H54 (cell line): ENCODE results near the gene LNPEP.
"Not testable (repeated sequence)": the region's sequence is repeated elsewhere in the genome, so short reads cannot be mapped to it uniquely, and the experiment has no call there.

Source experiments
- DNase-seq: peaks from one replicate; pipeline ENCODE4 v3.0.0; 2011; ENCODE audit warnings: low spot score, mixed read lengths; ENCODE audit not compliant: insufficient read length
- FAIRE-seq: peaks from 3 replicates; lab custom pipeline; 2011; peaks lifted over from hg19 to GRCh38; lab: Jason Lieb, UNC
- POLR2A ChIP-seq: IDR thresholded peaks from 2 replicates; pipeline ENCODE4 v1.6.1; 2011; ENCODE audit warnings: low read depth, mild to moderate bottlenecking, low read length

LNPEP gene

GRCh38 chr5:96919754-96920197 lies 16.1 kb upstream of the LNPEP start:
- no peak for TF ChIP-seq POLR2A
- FAIRE-seq = no peak
- no peak for DNase-seq

DNA sequence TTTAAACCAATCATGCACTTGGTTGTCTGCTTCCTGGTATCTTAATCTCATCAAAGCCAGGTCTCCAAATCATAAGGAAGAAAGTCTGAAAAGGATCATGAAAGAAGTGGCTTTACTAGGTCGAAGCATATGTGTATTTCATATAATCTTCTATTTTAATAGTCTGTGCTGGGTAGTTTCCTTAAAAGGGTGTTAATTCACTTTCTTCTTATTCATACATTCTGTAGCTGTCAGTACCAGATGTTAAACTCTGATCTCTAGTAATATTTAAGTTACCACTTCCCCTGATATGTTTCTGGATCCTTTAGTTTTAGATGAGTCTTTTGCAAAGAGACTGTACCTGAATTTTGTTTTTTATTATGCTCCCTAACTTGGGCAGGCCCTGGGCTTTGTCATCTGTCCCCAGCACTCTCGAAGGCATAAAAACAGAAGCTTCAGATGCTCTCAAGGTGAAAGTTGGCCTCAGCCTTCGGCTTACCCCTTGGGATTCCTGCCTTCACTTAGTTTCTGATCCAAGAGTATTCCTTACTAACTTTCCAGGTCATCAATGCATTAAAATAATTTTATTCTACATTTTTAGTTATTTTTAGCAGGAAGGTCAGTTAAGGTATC lies 15.0 kb upstream of the LNPEP start:
- DNase-seq (no peak), FAIRE-seq (no peak)
- no peak for TF ChIP-seq POLR2A

DNA sequence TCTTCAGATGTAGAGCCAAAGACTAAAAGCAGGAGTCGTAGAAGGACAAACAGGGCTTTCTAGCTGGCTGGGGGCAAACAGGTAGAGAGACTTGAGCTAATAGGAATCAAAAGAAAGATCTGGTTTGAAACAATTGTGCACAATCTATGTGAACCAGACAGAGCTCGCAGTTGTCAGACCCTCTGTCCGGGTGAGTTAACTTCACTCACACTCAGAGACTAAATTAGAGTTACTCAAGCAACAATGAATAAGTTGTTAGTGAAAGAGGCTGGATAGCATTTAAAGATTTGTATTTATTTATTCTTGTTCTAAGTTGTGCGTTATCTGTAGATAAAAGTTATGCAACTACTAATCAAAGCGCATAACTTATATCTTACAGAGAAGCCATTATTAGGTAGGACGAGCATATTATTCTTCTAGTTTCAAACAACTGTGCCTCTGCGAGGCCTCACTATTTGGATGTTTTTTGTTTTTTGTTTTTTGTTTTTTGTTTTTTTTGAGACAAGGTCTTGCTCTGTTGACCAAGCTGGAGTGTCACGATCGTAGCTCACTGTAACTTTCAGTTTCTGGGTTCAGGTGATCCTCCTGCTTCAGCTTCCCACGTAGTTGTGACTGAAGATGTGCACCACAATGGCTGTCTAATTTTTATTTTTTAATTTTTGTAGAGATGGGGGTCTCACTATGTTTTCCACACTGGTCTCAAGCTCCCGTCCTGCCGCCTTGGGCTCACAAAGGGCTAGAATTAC lies 13.2 kb upstream of the LNPEP start:
- TF ChIP-seq POLR2A = no peak
- DNase-seq (no peak), FAIRE-seq (no peak)

GRCh38 chr5:96924016-96924443 lies 11.8 kb upstream of the LNPEP start:
- FAIRE-seq = no peak
- no peak for DNase-seq
- TF ChIP-seq POLR2A = no peak

- FAIRE-seq (no peak), DNase-seq (no peak)
- TF ChIP-seq POLR2A = no peak
Measured at GRCh38 chr5:96926276-96926675, 9.6 kb upstream of the LNPEP start.

GRCh38 chr5:96927008-96927407 lies 8.9 kb upstream of the LNPEP start:
- FAIRE-seq (no peak), DNase-seq (no peak)
- no peak for TF ChIP-seq POLR2A

DNA sequence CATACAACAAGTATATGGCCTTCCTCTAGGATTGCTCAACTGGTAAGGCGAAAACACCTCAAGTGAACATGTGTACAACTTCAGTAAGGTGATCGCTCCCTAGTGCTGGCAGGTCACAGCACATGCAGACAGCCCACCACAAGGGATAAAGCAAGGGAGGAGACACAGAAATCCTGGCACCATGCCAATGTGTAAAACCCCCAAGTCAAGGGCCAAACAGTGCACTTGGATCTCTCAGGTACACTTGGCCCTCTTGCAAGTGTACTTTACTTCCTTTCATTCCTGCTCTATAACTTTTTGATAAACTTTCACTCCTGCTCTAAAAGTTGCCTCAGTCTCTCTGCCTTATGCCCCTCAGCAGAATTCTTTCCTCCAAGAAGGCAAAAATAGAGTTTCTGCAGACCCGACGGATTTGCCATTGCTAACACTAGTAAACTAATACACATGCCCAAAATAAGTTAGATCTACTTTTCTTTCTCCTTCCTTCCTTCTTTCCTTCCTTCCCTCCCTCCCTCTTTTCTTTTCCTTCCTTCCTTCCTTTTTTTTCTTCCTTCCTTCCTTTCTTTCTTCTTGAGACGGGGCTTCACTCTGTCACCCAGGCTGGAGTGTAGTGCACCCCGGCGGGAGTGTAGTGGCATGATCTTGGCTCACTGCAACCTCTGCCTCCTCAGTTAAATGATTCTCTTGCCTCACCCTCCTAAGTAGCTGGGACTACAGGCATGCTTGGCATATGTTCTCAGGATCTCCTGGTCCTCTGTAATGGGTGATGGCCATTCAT lies 6.8 kb upstream of the LNPEP start:
- no peak for TF ChIP-seq POLR2A
- no peak for FAIRE-seq

GRCh38 chr5:96930058-96930457 lies 5.8 kb upstream of the LNPEP start:
- TF ChIP-seq POLR2A = no peak
- DNase-seq (no peak), FAIRE-seq (no peak)

More for the DNA sequence above, 6.8 kb upstream of the LNPEP start:
- DNase-seq = no peak

- DNase-seq (no peak), FAIRE-seq (no peak)
- no peak for TF ChIP-seq POLR2A
Measured at GRCh38 chr5:96930589-96930988, 5.3 kb upstream of the LNPEP start.

GRCh38 chr5:96931037-96931436 lies 4.8 kb upstream of the LNPEP start:
- not testable (repeated sequence) for FAIRE-seq, DNase-seq

- FAIRE-seq (no peak), DNase-seq (no peak)
- no peak for TF ChIP-seq POLR2A
Measured at GRCh38 chr5:96931605-96932004, 4.3 kb upstream of the LNPEP start.

GRCh38 chr5:96932026-96932425 lies 3.9 kb upstream of the LNPEP start:
- no peak for TF ChIP-seq POLR2A
- DNase-seq (no peak), FAIRE-seq (no peak)

DNA sequence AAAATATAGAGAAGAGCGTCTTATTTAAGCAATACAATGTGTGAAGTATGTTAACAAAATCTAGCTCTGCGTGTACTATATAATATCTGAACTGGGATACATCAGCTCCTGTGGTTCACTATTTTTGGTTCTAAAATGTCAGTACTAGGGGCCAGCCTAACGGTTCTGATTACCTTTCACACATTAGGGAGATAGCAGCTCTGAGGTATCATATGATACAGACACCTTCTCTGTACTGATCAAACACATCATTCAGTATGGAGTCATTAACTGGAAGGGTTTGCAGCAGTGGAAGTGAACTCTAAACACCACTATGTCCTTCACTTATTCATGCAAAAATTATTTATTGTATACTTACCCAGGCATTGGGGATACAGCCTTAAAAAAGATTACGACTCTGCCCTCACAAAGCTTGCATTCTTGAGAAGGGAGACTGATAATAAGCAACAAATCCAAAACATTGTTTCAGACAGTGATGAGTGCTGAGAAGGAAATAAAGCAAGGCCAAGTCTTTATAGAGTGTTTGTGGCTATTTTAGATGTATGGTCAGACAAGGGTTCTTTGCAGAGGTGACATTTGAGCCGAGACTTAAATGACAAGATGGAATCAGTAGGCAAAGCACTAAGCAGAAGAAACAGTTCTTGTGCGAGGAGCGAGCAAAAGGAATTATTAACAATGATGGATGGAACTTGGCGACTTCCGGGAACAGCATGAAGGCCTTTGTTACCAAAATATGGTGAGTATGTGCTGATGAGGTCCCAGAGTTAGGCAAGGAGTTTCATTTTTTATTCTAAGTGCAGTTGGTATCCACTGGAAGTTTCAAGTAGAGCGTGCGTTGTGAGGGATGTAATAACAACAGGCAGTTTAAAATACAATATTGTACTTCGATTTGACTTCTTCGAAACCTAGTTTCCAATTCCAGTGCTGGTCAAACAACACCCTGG lies 1.8 kb upstream of the LNPEP start:
- TF ChIP-seq POLR2A = no peak
- FAIRE-seq (no peak), DNase-seq (no peak)
